Osteocyte (in vitro differentiated cells): ENCODE data around the gene PHF19. TPM values are rescaled to one million over a fixed set of nuclear protein-coding genes. Genes with fewer than 3 reads are reported as not detected.

Source experiments
- DNase-seq: peaks from one replicate; pipeline ENCODE4 v3.0.0; 2021; ENCODE audit warnings: mixed read lengths; ENCODE audit not compliant: unreplicated experiment; ENCODE audit errors: extremely low spot score
- H3K27ac Mint-ChIP-seq: one replicate; pipeline ENCODE4 v1.8.0; 2021; ENCODE audit warnings: mild to moderate bottlenecking, mixed read lengths; ENCODE audit not compliant: unreplicated experiment
- H3K27me3 Mint-ChIP-seq: one replicate; pipeline ENCODE4 v1.8.0; 2021; ENCODE audit warnings: mixed read lengths; ENCODE audit not compliant: unreplicated experiment
- H3K36me3 Mint-ChIP-seq: one replicate; pipeline ENCODE4 v1.8.0; 2021; ENCODE audit warnings: mixed read lengths; ENCODE audit not compliant: unreplicated experiment
- H3K4me1 Mint-ChIP-seq: one replicate; pipeline ENCODE4 v1.8.0; 2021; ENCODE audit warnings: mixed read lengths; ENCODE audit not compliant: unreplicated experiment
- H3K4me3 Mint-ChIP-seq: one replicate; pipeline ENCODE4 v1.8.0; 2021; ENCODE audit warnings: mild to moderate bottlenecking, moderate library complexity, mixed read lengths; ENCODE audit not compliant: unreplicated experiment
- H3K9me3 Mint-ChIP-seq: one replicate; pipeline ENCODE4 v1.8.0; 2021; ENCODE audit warnings: mixed read lengths; ENCODE audit not compliant: unreplicated experiment
- long read RNA-seq: library from polyadenylated mRNA; unstranded; transcript quantifications from one replicate; pipeline ENCODE4 v2.0.0, GENCODE V29; 2021
- total RNA-seq: library from RNA; stranded (reverse); gene quantifications from 2 replicates; pipeline ENCODE4 v1.2.1, GENCODE V29; 2021
- TF ChIP-seq, protein P1 (sequence below): fragments of 200-600 bp; sonication (generic); IDR thresholded peaks from 2 replicates; pipeline ENCODE4 v1.5.0; 2021; ENCODE audit warnings: antibody characterized with exemption, mild to moderate bottlenecking, moderate library complexity

Gene PHF19
- total RNA-seq, result 194 and 212 TPM in 2 replicates
- long read RNA-seq, full-length matches to known transcripts, result 10 of 49 reads
- long read RNA-seq, partial matches to known transcripts, result 16 of 49 reads
- long read RNA-seq, other reads (novel, unspliced or antisense), result 23 of 49 reads

DNA sequence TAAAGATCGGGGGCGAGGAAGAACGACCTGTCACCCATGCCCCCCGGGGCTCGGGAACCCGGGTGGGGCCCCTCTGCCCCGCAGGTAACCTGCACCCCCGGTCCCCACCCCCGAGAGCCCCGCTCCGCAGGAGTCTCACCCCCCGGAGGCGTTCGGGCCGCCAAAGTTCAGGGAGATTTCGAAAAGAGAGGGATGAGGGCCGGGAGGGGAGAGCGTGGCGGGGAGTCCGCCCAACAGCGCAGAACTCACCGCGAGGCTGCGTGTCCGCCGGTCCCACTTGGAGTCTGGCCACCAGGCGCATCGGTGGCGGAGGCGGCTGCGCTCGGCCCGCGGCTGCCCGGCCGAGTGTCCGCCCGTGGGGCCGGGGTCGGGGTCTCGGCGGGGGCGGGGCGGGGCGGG lies at the start of gene PHF19:
Gene PHF19, minus strand, starts transcription at position 347 of the 399 bp plus-strand sequence. CDS start 2,447 bp downstream, outside the sequence.
- Mint-ChIP-seq H3K36me3 (peaks cover 31% of the 10 kb centered on the region), H3K4me1 (peaks cover 55% of the 10 kb centered on the region), H3K9me3 (no peaks in the 10 kb centered on the region), H3K4me3 (peak within 1 kb of the TSS; percentile 80), H3K27me3 (no peaks in the 10 kb centered on the region), H3K27ac (peak within 1 kb of the TSS; percentile 97)
- no peak for DNase-seq
- TF ChIP-seq, protein P1, sequence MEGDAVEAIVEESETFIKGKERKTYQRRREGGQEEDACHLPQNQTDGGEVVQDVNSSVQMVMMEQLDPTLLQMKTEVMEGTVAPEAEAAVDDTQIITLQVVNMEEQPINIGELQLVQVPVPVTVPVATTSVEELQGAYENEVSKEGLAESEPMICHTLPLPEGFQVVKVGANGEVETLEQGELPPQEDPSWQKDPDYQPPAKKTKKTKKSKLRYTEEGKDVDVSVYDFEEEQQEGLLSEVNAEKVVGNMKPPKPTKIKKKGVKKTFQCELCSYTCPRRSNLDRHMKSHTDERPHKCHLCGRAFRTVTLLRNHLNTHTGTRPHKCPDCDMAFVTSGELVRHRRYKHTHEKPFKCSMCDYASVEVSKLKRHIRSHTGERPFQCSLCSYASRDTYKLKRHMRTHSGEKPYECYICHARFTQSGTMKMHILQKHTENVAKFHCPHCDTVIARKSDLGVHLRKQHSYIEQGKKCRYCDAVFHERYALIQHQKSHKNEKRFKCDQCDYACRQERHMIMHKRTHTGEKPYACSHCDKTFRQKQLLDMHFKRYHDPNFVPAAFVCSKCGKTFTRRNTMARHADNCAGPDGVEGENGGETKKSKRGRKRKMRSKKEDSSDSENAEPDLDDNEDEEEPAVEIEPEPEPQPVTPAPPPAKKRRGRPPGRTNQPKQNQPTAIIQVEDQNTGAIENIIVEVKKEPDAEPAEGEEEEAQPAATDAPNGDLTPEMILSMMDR, result no peak

DNA sequence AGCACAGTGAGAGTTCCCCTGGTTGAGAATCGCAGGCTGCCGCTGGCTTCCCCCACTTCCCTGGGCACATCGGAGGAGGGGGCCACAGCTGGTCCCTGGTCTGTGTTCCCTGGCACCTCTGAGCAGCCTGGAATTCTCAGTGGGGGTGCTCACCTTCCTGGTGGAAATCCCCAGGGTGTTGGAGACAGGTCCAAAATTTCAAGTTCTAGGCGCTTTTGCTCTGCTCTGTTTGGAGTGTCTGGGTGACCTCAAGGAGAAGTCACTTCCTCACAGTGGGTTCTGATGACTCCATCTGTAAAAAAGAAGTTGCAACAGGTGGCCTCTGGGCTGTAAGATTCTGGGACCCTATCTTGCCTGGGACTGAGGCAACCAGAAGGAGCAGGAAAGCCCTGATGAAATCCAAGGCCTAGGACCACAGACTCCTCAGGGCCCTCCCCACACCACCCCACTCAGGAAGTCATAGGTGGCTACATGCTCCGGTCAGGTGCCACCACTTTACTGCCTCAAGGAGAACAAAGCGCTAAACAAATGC lies 49.5 kb upstream of the PHF19 start, which contains the start of gene TRAF1:
Gene TRAF1, minus strand, starts transcription at position 400 of the 532 bp plus-strand sequence. CDS start 721 bp downstream, outside the sequence.
- H3K4me1 Mint-ChIP-seq, result peaks cover 80% of the 10 kb centered on the region
- no peak for DNase-seq
- H3K4me3 Mint-ChIP-seq, result peak within 1 kb of the TSS; percentile 32
- TF ChIP-seq, protein P1, result no peak
- no peaks in the 10 kb centered on the region for H3K36me3 Mint-ChIP-seq
- H3K9me3 Mint-ChIP-seq, result no peaks in the 10 kb centered on the region
- H3K27ac Mint-ChIP-seq, result peak within 1 kb of the TSS; percentile 99
- H3K27me3 Mint-ChIP-seq, result no peaks in the 10 kb centered on the region

DNA sequence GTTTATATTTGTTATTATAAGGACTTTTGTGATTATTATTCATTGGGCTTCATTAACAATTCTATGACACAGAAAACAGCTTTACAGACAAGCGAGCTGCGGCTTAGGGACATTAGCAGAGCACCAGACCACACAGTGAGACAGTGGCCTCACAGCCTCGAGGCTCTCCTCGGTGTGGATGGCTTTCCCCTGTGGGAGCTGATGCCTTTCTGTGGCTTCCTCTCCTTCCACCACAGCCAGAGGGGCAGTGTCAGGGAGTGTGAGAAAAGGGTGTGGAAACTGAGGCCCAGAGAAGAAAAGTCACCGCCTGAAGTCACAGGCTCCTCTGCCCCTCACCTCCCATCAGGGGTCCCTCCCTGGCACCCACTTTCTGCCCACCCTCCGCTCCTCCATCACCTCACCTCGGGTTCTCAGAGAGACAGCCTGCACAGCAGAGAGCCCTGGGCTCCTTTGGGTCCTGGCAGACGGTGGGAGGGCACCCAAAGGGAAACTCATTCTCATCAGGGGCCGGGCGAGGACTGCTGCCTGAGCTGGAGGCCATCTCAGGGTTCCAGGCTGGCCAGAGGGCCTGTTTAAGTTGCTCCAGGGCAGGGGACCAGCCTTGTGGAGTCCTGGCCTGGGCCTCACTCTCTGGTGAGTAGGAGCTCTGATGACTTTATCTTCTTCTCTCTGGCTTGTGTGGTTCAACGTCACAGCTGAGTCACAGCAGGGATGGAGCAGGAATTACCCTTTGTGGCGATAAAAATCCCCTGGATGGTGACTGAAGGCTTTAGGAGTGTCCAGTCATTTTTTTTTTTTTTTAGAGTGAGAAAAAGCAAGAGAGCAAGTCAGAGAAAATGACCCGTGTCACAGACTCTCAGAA lies 48.8 kb upstream of the PHF19 start:
- no peaks in the 10 kb centered on the region for H3K9me3 Mint-ChIP-seq
- H3K27ac Mint-ChIP-seq, result peak overlapping the region; percentile 99
- no peak for DNase-seq
- TF ChIP-seq, protein P1, result no peak
- H3K27me3 Mint-ChIP-seq, result no peaks in the 10 kb centered on the region
- no peaks in the 10 kb centered on the region for H3K36me3 Mint-ChIP-seq
- peak overlapping the region; percentile 32 for H3K4me3 Mint-ChIP-seq
- peaks cover 80% of the 10 kb centered on the region for H3K4me1 Mint-ChIP-seq

DNA sequence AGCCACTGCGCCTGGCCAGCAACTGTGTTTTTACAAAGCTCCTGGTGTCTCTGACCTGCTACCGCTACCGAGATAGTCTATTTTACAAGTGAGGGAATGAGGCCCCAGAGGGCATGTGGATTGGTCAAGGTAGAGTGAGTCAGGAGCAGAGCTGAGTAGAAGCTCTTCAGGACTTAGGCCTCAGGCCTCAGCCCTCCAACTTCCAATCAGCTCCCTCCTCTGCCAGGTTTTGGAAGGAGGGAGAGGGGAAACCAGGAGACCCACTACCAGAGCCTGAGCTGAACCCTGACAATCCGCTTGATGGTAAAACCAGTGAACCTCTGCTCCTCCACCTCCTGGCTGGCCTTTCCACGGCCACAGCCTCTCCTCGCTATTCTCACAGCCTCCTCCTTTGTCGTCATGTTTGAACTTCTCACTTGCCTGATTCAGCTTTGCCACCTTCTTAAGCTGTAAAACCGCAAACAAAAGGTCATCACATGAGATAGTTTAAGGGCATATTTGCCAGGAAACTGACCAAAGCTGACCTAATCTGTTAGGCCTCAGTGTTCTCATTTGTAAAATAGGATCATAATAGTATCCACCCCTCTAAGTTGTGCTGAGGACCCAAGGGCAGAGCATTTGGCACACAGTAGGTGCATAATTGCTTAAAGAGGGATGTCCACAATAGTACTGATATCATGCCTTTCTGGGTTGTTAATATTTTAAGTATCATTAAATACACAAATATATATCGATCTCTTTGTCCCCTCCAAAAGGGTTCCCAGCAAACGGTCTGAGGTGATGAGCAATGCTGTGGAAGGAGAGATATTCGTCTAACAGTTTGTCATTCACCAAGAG lies 47.9 kb upstream of the PHF19 start:
- no peaks in the 10 kb centered on the region for H3K36me3 Mint-ChIP-seq
- H3K4me1 Mint-ChIP-seq, result peaks cover 85% of the 10 kb centered on the region
- no peak for DNase-seq
- no peak overlapping the region for H3K4me3 Mint-ChIP-seq
- TF ChIP-seq, protein P1, result no peak
- peak overlapping the region; percentile 99 for H3K27ac Mint-ChIP-seq
- no peaks in the 10 kb centered on the region for H3K27me3 Mint-ChIP-seq
- no peaks in the 10 kb centered on the region for H3K9me3 Mint-ChIP-seq
